HUES6 (cell line): ENCODE measurements around the gene ENTPD1.

Source experiments
- H3K27ac ChIP-seq: 2 replicates; pipeline ENCODE4 v1.7.0; 2013; ENCODE audit warnings: low read depth, mild to moderate bottlenecking, low read length, inconsistent platforms
- H3K27me3 ChIP-seq: 2 replicates; pipeline ENCODE4 v1.6.1; 2013; ENCODE audit warnings: low read length; ENCODE audit not compliant: control insufficient read depth, insufficient read depth
- H3K36me3 ChIP-seq: 2 replicates; pipeline ENCODE4 v1.6.1; 2013; ENCODE audit warnings: low read length; ENCODE audit not compliant: control insufficient read depth, insufficient read depth
- H3K4me1 ChIP-seq: 2 replicates; pipeline ENCODE4 v1.6.1; 2013; ENCODE audit warnings: low read length; ENCODE audit not compliant: control insufficient read depth, insufficient read depth
- H3K4me3 ChIP-seq: 2 replicates; pipeline ENCODE4 v1.5.1; 2013; ENCODE audit warnings: low read depth, low read length
- H3K9ac ChIP-seq: one replicate; pipeline ENCODE4 v1.6.1; 2013; ENCODE audit warnings: mild to moderate bottlenecking, low read length
- H3K9me3 ChIP-seq: 2 replicates; pipeline ENCODE4 v1.6.1; 2013; ENCODE audit warnings: low read depth, low read length; ENCODE audit not compliant: control insufficient read depth, insufficient read depth

ENTPD1 gene

GRCh38 chr10:95785942-95786669, 30.1 kb downstream of the ENTPD1 start:
- Histone ChIP-seq H3K9me3 (no peaks in the 10 kb centered on the region), H3K36me3 (no peaks in the 10 kb centered on the region), H3K4me3 (no peak overlapping the region), H3K4me1 (no peaks in the 10 kb centered on the region), H3K27me3 (no peaks in the 10 kb centered on the region), H3K27ac (no peak overlapping the region), H3K9ac (no peak overlapping the region)

- H3K9me3 ChIP-seq: no peaks in the 10 kb centered on the region
- H3K27me3 ChIP-seq: no peaks in the 10 kb centered on the region
- H3K36me3 ChIP-seq: no peaks in the 10 kb centered on the region
- no peak overlapping the region for H3K27ac ChIP-seq
- H3K4me3 ChIP-seq: no peak overlapping the region
- no peaks in the 10 kb centered on the region for H3K4me1 ChIP-seq
- no peak overlapping the region for H3K9ac ChIP-seq
Measured at GRCh38 chr10:95787447-95787846, 31.5 kb downstream of the ENTPD1 start.

- H3K27ac ChIP-seq: no peak overlapping the region
- no peaks in the 10 kb centered on the region for H3K27me3 ChIP-seq
Measured at GRCh38 chr10:95788830-95789229, 32.9 kb downstream of the ENTPD1 start.

GRCh38 chr10:95789902-95790301, 33.9 kb downstream of the ENTPD1 start:
- H3K27me3 ChIP-seq: no peaks in the 10 kb centered on the region
- no peaks in the 10 kb centered on the region for H3K9me3 ChIP-seq
- no peaks in the 10 kb centered on the region for H3K36me3 ChIP-seq
- H3K4me1 ChIP-seq: peaks cover 8% of the 10 kb centered on the region; the same call in 1 of the 2 replicates
- H3K27ac ChIP-seq: no peak overlapping the region
- H3K4me3 ChIP-seq: no peak overlapping the region
- H3K9ac ChIP-seq: no peak overlapping the region

More at GRCh38 chr10:95788830-95789229, 32.9 kb downstream of the ENTPD1 start:
- H3K4me1 ChIP-seq: peaks cover 8% of the 10 kb centered on the region; the same call in 1 of the 2 replicates
- H3K9me3 ChIP-seq: no peaks in the 10 kb centered on the region
- H3K9ac ChIP-seq: no peak overlapping the region
- no peak overlapping the region for H3K4me3 ChIP-seq
- no peaks in the 10 kb centered on the region for H3K36me3 ChIP-seq

- Histone ChIP-seq H3K4me1 (peaks cover 8% of the 10 kb centered on the region; the same call in 1 of the 2 replicates), H3K4me3 (no peak overlapping the region), H3K27me3 (no peaks in the 10 kb centered on the region), H3K36me3 (no peaks in the 10 kb centered on the region), H3K9me3 (no peaks in the 10 kb centered on the region), H3K27ac (no peak overlapping the region), H3K9ac (no peak overlapping the region)
Measured at GRCh38 chr10:95790982-95791381, 35.0 kb downstream of the ENTPD1 start.

GRCh38 chr10:95791425-95791979, 35.5 kb downstream of the ENTPD1 start:
- Histone ChIP-seq H3K27ac (no peak overlapping the region), H3K4me3 (no peak overlapping the region), H3K9ac (no peak overlapping the region), H3K27me3 (no peaks in the 10 kb centered on the region), H3K4me1 (peaks cover 8% of the 10 kb centered on the region; the same call in 1 of the 2 replicates), H3K9me3 (no peaks in the 10 kb centered on the region), H3K36me3 (no peaks in the 10 kb centered on the region)

GRCh38 chr10:95792211-95792780, 36.3 kb downstream of the ENTPD1 start:
- H3K4me3 ChIP-seq: no peak overlapping the region

GRCh38 chr10:95792874-95793285, 36.9 kb downstream of the ENTPD1 start:
- no peaks in the 10 kb centered on the region for H3K9me3 ChIP-seq
- H3K27ac ChIP-seq: no peak overlapping the region
- peaks cover 8% of the 10 kb centered on the region; the same call in 1 of the 2 replicates for H3K4me1 ChIP-seq
- no peak overlapping the region for H3K9ac ChIP-seq
- no peaks in the 10 kb centered on the region for H3K36me3 ChIP-seq
- no peaks in the 10 kb centered on the region for H3K27me3 ChIP-seq
- H3K4me3 ChIP-seq: no peak overlapping the region

More at GRCh38 chr10:95792211-95792780, 36.3 kb downstream of the ENTPD1 start:
- Histone ChIP-seq H3K9ac (no peak overlapping the region), H3K27ac (no peak overlapping the region), H3K9me3 (no peaks in the 10 kb centered on the region), H3K4me1 (peaks cover 8% of the 10 kb centered on the region; the same call in 1 of the 2 replicates), H3K27me3 (no peaks in the 10 kb centered on the region), H3K36me3 (no peaks in the 10 kb centered on the region)

GRCh38 chr10:95793401-95794045, 37.6 kb downstream of the ENTPD1 start:
- H3K9ac ChIP-seq: no peak overlapping the region

GRCh38 chr10:95794195-95794594, 38.2 kb downstream of the ENTPD1 start:
- peaks cover 8% of the 10 kb centered on the region; the same call in 1 of the 2 replicates for H3K4me1 ChIP-seq
- no peaks in the 10 kb centered on the region for H3K36me3 ChIP-seq
- no peak overlapping the region for H3K9ac ChIP-seq
- H3K27me3 ChIP-seq: no peaks in the 10 kb centered on the region
- H3K4me3 ChIP-seq: no peak overlapping the region
- 0 out of 2 replicates have a peak, but pooled peaks cover 3% of the 10 kb centered on the region for H3K9me3 ChIP-seq
- no peak overlapping the region for H3K27ac ChIP-seq

More at GRCh38 chr10:95793401-95794045, 37.6 kb downstream of the ENTPD1 start:
- H3K36me3 ChIP-seq: no peaks in the 10 kb centered on the region
- H3K27me3 ChIP-seq: no peaks in the 10 kb centered on the region
- H3K4me3 ChIP-seq: no peak overlapping the region
- H3K4me1 ChIP-seq: peaks cover 8% of the 10 kb centered on the region; the same call in 1 of the 2 replicates
- H3K9me3 ChIP-seq: no peaks in the 10 kb centered on the region
- H3K27ac ChIP-seq: no peak overlapping the region
